ENCODE data around the gene UBXN7.
"Not testable (repeated sequence)": the region's sequence is repeated elsewhere in the genome, so short reads cannot be mapped to it uniquely, and the experiment has no call there.

Gene UBXN7

DNA sequence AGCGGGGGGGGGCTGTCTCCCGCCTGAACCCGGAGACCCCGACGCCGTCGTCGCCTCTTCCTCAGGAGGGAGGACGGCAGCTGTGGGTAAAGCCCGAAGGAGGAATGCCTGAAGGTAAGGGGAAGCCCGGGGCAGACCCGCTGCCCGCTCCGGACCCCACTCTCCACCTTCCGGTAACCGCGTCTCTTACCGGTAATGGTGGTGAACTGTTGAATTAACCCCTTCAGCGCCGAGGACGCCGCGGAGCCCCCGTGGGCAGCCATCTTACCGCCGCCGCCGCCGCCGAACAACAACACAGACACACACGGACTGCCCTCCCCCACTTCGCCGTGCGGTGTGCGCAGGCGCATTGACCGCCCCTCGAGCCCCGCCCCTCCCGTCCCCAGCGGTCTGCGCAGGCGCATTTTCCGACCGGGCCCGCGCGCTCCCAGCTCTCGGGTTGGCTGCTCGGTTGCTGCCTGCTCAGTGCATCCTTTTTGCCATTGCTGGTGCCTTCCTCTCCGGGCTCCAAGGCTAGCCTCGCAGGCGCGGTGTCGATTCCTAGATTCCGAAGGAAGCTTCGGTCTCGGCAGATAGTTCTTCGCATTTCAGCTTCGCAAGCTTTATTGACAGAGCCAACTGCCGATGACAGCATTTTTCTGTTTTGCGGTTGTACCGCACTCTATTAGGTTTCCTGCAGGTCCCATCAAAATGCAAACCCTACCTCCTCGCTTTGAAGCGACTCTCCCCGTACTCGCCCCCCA lies at the start of gene UBXN7:
TSS of gene UBXN7 (minus strand) at position 291 of the 743 bp plus-strand sequence. CDS start at position 263, 28 bp downstream.
- DNase-seq (ENCODE audit: low read depth in 2 of 3, low spot score in 1 of 3), result peak; percentile 93 to 98 (median 96)

- DNase-seq (ENCODE audit: low read depth in 2 of 3, low spot score in 1 of 3), result no peak
Measured at GRCh38 chr3:196477678-196478077, 45.5 kb upstream of the UBXN7 start.

DNA sequence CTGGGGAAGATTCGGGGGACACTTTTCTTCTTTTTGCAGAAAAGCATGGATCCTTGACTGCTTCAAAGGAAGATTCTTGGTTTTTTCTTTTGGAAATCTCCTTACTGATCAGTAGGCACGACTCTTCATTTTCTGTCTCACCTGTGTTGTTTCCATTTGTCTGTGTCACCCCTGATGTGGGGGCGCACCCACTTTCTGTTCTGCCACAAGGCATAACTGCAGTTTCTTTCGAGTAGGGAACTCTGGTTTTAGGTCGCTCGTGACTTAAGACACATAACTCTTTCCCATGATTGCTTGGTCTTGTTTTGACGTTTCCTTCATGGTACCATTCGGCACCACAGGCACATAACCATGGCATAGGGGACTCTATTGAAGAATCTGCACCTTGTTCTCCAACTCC lies 40.1 kb upstream of the UBXN7 start:
- DNase-seq (ENCODE audit: low read depth in 2 of 3, low spot score in 1 of 3), result no peak

GRCh38 chr3:196471551-196471950 lies 39.3 kb upstream of the UBXN7 start:
- DNase-seq (ENCODE audit: low read depth in 2 of 3, low spot score in 1 of 3), result no peak

GRCh38 chr3:196470182-196470581 lies 38.0 kb upstream of the UBXN7 start:
- not testable (repeated sequence) for DNase-seq (ENCODE audit: low read depth in 2 of 3, low spot score in 1 of 3)

GRCh38 chr3:196463804-196464203 lies 31.6 kb upstream of the UBXN7 start:
- no peak for DNase-seq (ENCODE audit: low read depth in 2 of 3, low spot score in 1 of 3)

- DNase-seq (ENCODE audit: low read depth in 2 of 3, low spot score in 1 of 3), result no peak
Measured at GRCh38 chr3:196463478-196463756, 31.2 kb upstream of the UBXN7 start.

GRCh38 chr3:196462680-196463477 lies 30.7 kb upstream of the UBXN7 start:
- DNase-seq (ENCODE audit: low read depth in 2 of 3, low spot score in 1 of 3), result not testable (repeated sequence)

- no peak for DNase-seq (ENCODE audit: low read depth in 2 of 3, low spot score in 1 of 3)
Measured at GRCh38 chr3:196458063-196458462, 25.8 kb upstream of the UBXN7 start.

- not testable (repeated sequence) for DNase-seq (ENCODE audit: low read depth in 2 of 3, low spot score in 1 of 3)
Measured at GRCh38 chr3:196457470-196457869, 25.2 kb upstream of the UBXN7 start.

- DNase-seq (ENCODE audit: low read depth in 2 of 3, low spot score in 1 of 3), result no peak
Measured at GRCh38 chr3:196454935-196455334, 22.7 kb upstream of the UBXN7 start.

- not testable (repeated sequence) for DNase-seq (ENCODE audit: low read depth in 2 of 3, low spot score in 1 of 3)
Measured at GRCh38 chr3:196445391-196445790, 13.2 kb upstream of the UBXN7 start.

DNA sequence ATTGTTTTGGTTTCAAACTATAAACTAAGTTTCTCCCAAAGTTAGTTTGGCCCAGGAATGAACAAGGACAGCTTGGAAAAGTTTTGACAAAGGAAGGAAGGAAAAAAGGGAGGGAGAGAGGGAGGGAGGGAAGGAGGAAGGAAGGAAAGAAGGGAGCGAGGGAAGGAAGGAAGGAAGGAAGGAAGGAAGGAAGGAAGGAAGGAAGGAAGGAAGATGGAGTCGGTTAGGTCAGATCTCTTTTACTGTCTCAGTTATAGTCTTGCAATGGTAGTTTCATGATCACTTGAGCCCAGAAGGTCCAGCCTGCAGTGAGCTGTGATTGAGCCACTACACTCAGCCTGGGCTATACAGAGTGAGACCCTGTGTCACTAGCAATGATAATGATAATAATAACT lies 12.3 kb upstream of the UBXN7 start:
- DNase-seq (ENCODE audit: low read depth in 2 of 3, low spot score in 1 of 3), result no peak

GRCh38 chr3:196440696-196441095 lies 8.5 kb upstream of the UBXN7 start:
- DNase-seq (ENCODE audit: low read depth in 2 of 3, low spot score in 1 of 3), result no peak

DNA sequence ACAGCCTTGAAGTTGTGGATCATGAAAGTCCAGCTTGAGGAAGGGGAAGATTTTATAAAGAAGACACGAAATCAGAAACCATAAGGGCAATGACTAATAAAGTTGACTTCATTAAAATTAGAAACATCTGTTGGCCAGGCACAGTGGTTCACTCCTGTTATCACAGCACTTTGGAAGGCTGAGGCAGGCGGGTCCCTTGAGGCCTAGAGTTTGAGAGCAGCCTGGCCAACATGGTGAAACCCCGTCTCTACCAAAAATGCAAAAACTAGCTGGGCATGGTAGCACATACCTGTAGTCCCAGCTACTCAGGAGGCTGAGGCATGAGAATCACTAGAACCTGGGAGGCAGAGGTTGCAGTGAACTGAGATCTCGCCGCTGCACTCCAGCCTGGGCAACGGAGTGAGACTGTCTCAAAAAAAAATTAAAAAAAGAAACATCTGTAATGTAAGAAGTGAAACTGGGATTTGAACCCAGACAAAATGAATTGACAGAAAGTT lies 7.9 kb upstream of the UBXN7 start:
- DNase-seq (ENCODE audit: low read depth in 2 of 3, low spot score in 1 of 3), result no peak

GRCh38 chr3:196431181-196432136 lies 768 bp downstream of the UBXN7 start:
- no peak for DNase-seq (ENCODE audit: low read depth in 2 of 3, low spot score in 1 of 3)

GRCh38 chr3:196428041-196428440 lies 4.2 kb downstream of the UBXN7 start:
- no peak for DNase-seq (ENCODE audit: low read depth in 2 of 3, low spot score in 1 of 3)

DNA sequence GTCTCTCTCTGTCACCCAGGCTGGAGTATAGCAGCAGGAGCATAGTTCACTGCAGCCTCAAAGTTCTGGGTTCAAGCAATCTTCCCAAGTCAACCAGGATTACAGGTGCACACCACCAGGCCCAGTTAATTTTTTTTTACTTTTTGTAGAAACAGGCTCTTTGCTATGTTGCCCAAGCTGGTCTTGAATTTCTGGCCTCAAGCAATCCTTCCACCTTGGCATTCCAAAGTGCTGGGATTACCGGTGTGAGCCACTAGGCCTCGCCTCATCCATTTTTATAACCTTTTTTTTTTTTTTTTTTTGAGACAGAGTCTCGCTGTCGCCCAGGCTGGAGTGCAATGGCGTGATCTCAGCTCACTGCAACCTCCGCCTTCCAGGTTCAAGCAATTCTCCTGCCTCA lies 7.8 kb downstream of the UBXN7 start:
- DNase-seq (ENCODE audit: low read depth in 2 of 3, low spot score in 1 of 3), result not testable (repeated sequence)

DNA sequence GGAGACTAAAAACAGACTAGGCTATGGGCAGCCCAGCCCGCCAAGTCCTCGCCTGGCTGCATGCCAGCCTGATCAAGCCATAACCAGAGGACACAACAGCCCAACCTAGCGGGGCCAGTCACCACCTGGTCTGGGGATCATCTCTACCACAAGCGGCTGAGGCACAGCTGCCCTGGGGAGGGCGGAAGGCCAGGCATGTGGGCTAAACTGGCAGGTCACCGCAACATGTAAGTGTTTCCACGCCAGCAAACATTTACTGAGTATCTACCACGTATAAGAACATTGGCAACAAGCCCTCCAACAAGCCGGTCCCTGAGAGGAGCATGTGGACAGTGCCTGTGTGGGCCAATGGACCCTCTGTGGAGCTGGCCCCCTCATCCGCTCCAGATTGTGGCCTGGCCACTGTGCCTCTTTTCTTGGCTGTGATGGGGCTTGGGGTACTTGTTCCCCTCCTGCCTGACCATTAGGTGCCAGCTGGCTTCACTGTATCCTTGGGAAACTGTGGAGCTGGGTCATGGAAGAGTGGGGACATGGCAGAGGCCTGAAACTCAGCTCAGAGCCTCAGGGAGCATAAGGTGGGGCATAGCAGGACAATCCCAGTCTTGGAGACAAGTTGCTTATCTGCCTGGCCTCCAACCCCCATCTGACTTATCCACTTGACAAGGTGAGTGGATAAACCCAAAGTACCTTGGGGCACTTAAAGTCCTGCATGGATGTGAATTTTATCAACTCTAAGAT lies 9.0 kb downstream of the UBXN7 start:
- no peak for DNase-seq (ENCODE audit: low read depth in 2 of 3, low spot score in 1 of 3)

DNA sequence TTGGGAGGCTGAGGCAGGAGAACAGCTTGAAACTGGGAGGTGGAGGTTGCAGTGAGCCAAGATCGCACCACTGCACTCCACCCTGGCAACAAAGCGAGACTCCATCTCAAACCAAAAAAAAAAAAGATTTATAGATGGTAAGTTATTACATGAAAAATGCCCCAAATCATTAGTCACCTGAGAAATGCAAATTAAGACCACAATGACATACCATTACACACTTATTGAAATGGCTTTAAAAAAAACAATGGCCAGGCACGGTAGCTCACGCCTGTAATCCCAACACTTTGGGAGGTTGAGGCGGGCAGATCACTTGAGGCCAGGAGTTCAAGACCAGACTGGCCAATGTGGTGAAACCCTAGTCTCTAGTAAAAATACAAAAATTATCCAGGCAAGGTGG lies 10.6 kb downstream of the UBXN7 start:
- not testable (repeated sequence) for DNase-seq (ENCODE audit: low read depth in 2 of 3, low spot score in 1 of 3)

GRCh38 chr3:196419386-196419785 lies 12.8 kb downstream of the UBXN7 start:
- DNase-seq (ENCODE audit: low read depth in 2 of 3, low spot score in 1 of 3), result no peak

Measured in stimulated activated CD4-positive, alpha-beta T cell treated with anti-CD3 and anti-CD28 coated beads, Interleukin-12 subunit alpha, Interleukin-12 subunit beta, amount 100 ng/mL, for 48 hours (primary cell).